GM19025 (cell line): ENCODE results near the gene JAZF1.
"Not testable (repeated sequence)": the region's sequence is repeated elsewhere in the genome, so short reads cannot be mapped to it uniquely, and the experiment has no call there.

Experiments used
- ATAC-seq: cut with Tn5 transposase; IDR thresholded peaks from one replicate; pipeline ENCODE4 v1.9.1; 2021; ENCODE audit warnings: mild to moderate bottlenecking, low read depth, moderate library complexity; ENCODE audit not compliant: unreplicated experiment

The JAZF1 gene

GRCh38 chr7:27900006-27900405 is 280.6 kb downstream of the JAZF1 start:
- no peak for ATAC-seq

- no peak for ATAC-seq
Observed at GRCh38 chr7:27899601-27900000, 281.0 kb downstream of the JAZF1 start.

- ATAC-seq, result no peak
Observed at GRCh38 chr7:27897441-27897847, 283.2 kb downstream of the JAZF1 start.

- ATAC-seq, result no peak
Observed at GRCh38 chr7:27897001-27897400, 283.6 kb downstream of the JAZF1 start.

GRCh38 chr7:27895551-27895950 is 285.0 kb downstream of the JAZF1 start:
- no peak for ATAC-seq

- peak; percentile 99 for ATAC-seq
Observed at GRCh38 chr7:27890205-27890849, 290.3 kb downstream of the JAZF1 start.

GRCh38 chr7:27889800-27890199 is 290.8 kb downstream of the JAZF1 start:
- ATAC-seq, result no peak

GRCh38 chr7:27888736-27889135 is 291.9 kb downstream of the JAZF1 start:
- no peak for ATAC-seq

GRCh38 chr7:27886710-27887109 is 293.9 kb downstream of the JAZF1 start:
- not testable (repeated sequence) for ATAC-seq

- no peak for ATAC-seq
Observed at GRCh38 chr7:27885652-27886051, 294.9 kb downstream of the JAZF1 start.

- ATAC-seq, result no peak
Observed at GRCh38 chr7:27883696-27884095, 296.9 kb downstream of the JAZF1 start.

- ATAC-seq, result no peak
Observed at GRCh38 chr7:27876756-27877155, 303.8 kb downstream of the JAZF1 start.

GRCh38 chr7:27875832-27876231 is 304.8 kb downstream of the JAZF1 start:
- ATAC-seq, result no peak

- no peak for ATAC-seq
Observed at GRCh38 chr7:27875061-27875460, 305.5 kb downstream of the JAZF1 start.

GRCh38 chr7:27873981-27874957 is 306.3 kb downstream of the JAZF1 start:
- ATAC-seq, result no peak

- no peak for ATAC-seq
Observed at GRCh38 chr7:27872356-27873275, 308.0 kb downstream of the JAZF1 start.

- ATAC-seq, result no peak
Observed at GRCh38 chr7:27871866-27872265, 308.7 kb downstream of the JAZF1 start.

GRCh38 chr7:27871086-27871485 is 309.5 kb downstream of the JAZF1 start:
- no peak for ATAC-seq

GRCh38 chr7:27870595-27870994 is 310.0 kb downstream of the JAZF1 start:
- no peak for ATAC-seq

GRCh38 chr7:27869056-27869455 is 311.5 kb downstream of the JAZF1 start:
- ATAC-seq, result no peak

GRCh38 chr7:27868131-27868550 is 312.5 kb downstream of the JAZF1 start:
- no peak for ATAC-seq
